ENCODE measurements around the gene TRIM44. TPM values are rescaled to one million over a fixed set of nuclear protein-coding genes. Genes with fewer than 3 reads are reported as not detected.

TRIM44 gene
- total RNA-seq, 3 donors from 2014 or later (not counting 1 experiment from before 2014, with no cell fraction given) = 47.0 to 62.6 (median 51.9) TPM

DNA sequence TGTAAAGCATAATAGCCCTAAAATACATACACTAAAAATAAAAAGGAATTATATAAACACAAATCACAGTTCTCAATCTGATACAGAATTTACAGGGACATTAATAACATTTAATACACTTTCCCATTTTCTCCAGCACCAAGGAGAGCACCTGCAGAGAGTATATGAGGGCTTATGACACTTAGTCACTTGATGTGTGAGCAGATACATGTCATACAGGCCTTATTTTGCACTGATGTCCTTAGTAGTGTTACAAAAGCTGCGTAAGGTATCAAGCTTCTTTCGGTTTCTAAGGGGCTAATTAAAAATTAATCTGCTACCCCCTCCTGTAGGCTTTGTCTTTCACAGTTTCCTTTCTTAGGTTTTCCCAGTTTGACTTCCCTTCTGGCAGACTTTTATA, 61.3 kb downstream of the TRIM44 start:
- H3K4me3 ChIP-seq (ENCODE audit: low read length) = no peak overlapping the region
- Mint-ChIP-seq H3K27ac (no peak overlapping the region), H3K9me3 (no peaks in the 10 kb centered on the region), H3K4me3 (no peak overlapping the region), H3K36me3 (peaks cover 9% of the 10 kb centered on the region), H3K27me3 (ENCODE audit: low read depth in 2 of 2) (no peaks in the 10 kb centered on the region), H3K4me1 (peaks cover 41 to 42% of the 10 kb centered on the region in 2 donors)
- H3K4me1 ChIP-seq (ENCODE audit: control insufficient read depth, insufficient read depth, low read length) = no peaks in the 10 kb centered on the region
- intact Hi-C loops (cut with micrococcal nuclease) = no loop called here
- no peaks in the 10 kb centered on the region for H3K27me3 ChIP-seq (ENCODE audit: control insufficient read depth, insufficient read depth, low read length)
- ATAC-seq (peak in 1 of 3 donors; percentile 60), DNase-seq (no peak)
- H3K9me3 ChIP-seq (ENCODE audit: control insufficient read depth, insufficient read depth, low read length) = no peaks in the 10 kb centered on the region
- peaks cover 16% of the 10 kb centered on the region for H3K36me3 ChIP-seq (ENCODE audit: control insufficient read depth, insufficient read depth, low read length)
- TF ChIP-seq, protein P1, sequence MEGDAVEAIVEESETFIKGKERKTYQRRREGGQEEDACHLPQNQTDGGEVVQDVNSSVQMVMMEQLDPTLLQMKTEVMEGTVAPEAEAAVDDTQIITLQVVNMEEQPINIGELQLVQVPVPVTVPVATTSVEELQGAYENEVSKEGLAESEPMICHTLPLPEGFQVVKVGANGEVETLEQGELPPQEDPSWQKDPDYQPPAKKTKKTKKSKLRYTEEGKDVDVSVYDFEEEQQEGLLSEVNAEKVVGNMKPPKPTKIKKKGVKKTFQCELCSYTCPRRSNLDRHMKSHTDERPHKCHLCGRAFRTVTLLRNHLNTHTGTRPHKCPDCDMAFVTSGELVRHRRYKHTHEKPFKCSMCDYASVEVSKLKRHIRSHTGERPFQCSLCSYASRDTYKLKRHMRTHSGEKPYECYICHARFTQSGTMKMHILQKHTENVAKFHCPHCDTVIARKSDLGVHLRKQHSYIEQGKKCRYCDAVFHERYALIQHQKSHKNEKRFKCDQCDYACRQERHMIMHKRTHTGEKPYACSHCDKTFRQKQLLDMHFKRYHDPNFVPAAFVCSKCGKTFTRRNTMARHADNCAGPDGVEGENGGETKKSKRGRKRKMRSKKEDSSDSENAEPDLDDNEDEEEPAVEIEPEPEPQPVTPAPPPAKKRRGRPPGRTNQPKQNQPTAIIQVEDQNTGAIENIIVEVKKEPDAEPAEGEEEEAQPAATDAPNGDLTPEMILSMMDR (IDR thresholded peaks at IDR 0.05) = no peak
- WGBS (ENCODE audit: insufficient coverage) = 100% methylated on average over 2 of the region's 2 CpGs
- H3K27ac ChIP-seq (ENCODE audit: low read length) = no peak overlapping the region

DNA sequence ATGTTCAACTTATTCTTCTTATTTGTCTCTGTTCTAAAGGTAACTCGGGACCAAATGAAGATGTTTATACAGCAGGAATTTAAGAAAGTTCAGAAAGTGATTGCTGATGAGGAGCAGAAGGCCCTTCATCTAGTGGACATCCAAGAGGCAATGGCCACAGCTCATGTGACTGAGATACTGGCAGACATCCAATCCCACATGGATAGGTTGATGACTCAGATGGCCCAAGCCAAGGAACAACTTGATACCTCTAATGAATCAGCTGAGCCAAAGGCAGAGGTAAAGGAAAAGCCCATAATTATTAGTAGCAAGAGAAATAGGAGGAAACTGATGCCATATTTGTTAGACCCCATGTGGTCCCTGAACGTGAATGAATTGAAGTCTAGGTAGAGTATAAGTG, 63.3 kb downstream of the TRIM44 start:
- H3K36me3 ChIP-seq (ENCODE audit: control insufficient read depth, insufficient read depth, low read length) = peaks cover 23% of the 10 kb centered on the region
- 100% methylated on average over 2 of the region's 2 CpGs for WGBS (ENCODE audit: insufficient coverage)
- intact Hi-C loops (cut with micrococcal nuclease) = no loop called here
- DNase-seq = no peak
- H3K4me3 ChIP-seq (ENCODE audit: low read length) = no peak overlapping the region
- TF ChIP-seq, protein P1 (IDR thresholded peaks at IDR 0.05) = no peak
- no peaks in the 10 kb centered on the region for H3K9me3 ChIP-seq (ENCODE audit: control insufficient read depth, insufficient read depth, low read length)
- Mint-ChIP-seq H3K36me3 (peaks cover 24% of the 10 kb centered on the region), H3K4me3 (no peak overlapping the region), H3K27me3 (ENCODE audit: low read depth in 2 of 2) (no peaks in the 10 kb centered on the region), H3K27ac (no peak overlapping the region), H3K9me3 (peaks cover 2 to 3% of the 10 kb centered on the region in 2 donors), H3K4me1 (peaks cover 25 to 31% of the 10 kb centered on the region in 2 donors)
- no peak overlapping the region for H3K27ac ChIP-seq (ENCODE audit: low read length)
- H3K4me1 ChIP-seq (ENCODE audit: control insufficient read depth, insufficient read depth, low read length) = no peaks in the 10 kb centered on the region
- H3K27me3 ChIP-seq (ENCODE audit: control insufficient read depth, insufficient read depth, low read length) = no peaks in the 10 kb centered on the region
- ATAC-seq = no peak

DNA sequence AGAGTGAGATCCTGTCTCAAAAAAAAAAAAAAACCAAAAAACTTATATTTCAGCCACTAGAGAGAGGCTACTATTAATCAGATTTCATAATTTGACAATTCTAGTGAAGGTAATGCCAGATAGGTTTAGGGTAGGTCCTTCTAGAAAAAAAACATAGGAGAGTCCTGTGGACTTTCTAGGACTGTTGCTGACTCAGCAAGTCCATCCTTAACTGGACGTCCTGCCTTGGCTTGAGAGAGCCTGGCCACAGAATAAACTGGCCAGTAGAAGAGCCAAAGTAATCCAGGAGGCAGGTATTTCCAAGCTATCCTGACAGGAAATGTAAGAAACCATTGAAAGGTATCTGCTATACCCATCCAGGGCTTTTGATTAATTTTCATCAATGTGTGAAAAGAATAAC, 64.6 kb downstream of the TRIM44 start:
- TF ChIP-seq, protein P1 (IDR thresholded peaks at IDR 0.05) = no peak
- DNase-seq (no peak), ATAC-seq (no peak)
- Histone ChIP-seq H3K36me3 (ENCODE audit: control insufficient read depth, insufficient read depth, low read length) (peaks cover 23% of the 10 kb centered on the region), H3K4me3 (ENCODE audit: low read length) (no peak overlapping the region), H3K27ac (ENCODE audit: low read length) (no peak overlapping the region), H3K4me1 (ENCODE audit: control insufficient read depth, insufficient read depth, low read length) (no peaks in the 10 kb centered on the region), H3K27me3 (ENCODE audit: control insufficient read depth, insufficient read depth, low read length) (no peaks in the 10 kb centered on the region), H3K9me3 (ENCODE audit: control insufficient read depth, insufficient read depth, low read length) (no peaks in the 10 kb centered on the region)
- Mint-ChIP-seq H3K4me1 (peaks cover 16 to 22% of the 10 kb centered on the region in 2 donors), H3K36me3 (peaks cover 28% of the 10 kb centered on the region), H3K4me3 (no peak overlapping the region), H3K9me3 (peaks cover 2 to 3% of the 10 kb centered on the region in 2 donors), H3K27me3 (ENCODE audit: low read depth in 2 of 2) (no peaks in the 10 kb centered on the region), H3K27ac (no peak overlapping the region)
- intact Hi-C loops (cut with micrococcal nuclease) = no loop called here
- 90% methylated on average over 1 of the region's 1 CpG for WGBS (ENCODE audit: insufficient coverage)

DNA sequence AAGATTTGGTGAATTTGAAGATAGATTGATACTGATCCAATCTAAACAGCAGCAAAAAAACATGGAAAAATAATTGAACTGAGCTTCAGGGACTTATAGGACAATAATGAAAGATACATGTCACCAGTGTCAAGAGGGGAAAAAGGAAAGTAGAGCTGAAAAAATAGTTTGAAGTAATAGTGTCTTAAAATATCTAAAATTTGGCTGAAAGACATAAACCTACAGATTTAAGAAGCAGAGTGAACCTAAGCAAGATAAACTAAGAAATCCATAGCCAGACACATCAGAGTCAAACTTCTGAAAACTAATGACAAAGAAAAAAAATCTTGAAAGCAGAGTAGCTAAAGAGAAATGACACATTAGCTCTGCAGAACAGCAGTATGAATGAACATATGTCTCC, 67.7 kb downstream of the TRIM44 start:
- no peak overlapping the region for H3K27ac Mint-ChIP-seq
- peaks cover 28% of the 10 kb centered on the region for H3K36me3 Mint-ChIP-seq
- Histone ChIP-seq H3K4me3 (ENCODE audit: low read length) (no peak overlapping the region), H3K27me3 (ENCODE audit: control insufficient read depth, insufficient read depth, low read length) (no peaks in the 10 kb centered on the region), H3K27ac (ENCODE audit: low read length) (no peak overlapping the region), H3K36me3 (ENCODE audit: control insufficient read depth, insufficient read depth, low read length) (peaks cover 23% of the 10 kb centered on the region), H3K9me3 (ENCODE audit: control insufficient read depth, insufficient read depth, low read length) (no peaks in the 10 kb centered on the region), H3K4me1 (ENCODE audit: control insufficient read depth, insufficient read depth, low read length) (no peaks in the 10 kb centered on the region)
- no peak overlapping the region for H3K4me3 Mint-ChIP-seq
- peaks cover 2 to 7% of the 10 kb centered on the region in 2 donors for H3K4me1 Mint-ChIP-seq
- ATAC-seq (no peak), DNase-seq (no peak)
- H3K9me3 Mint-ChIP-seq = peaks cover 2 to 3% of the 10 kb centered on the region in 2 donors
- TF ChIP-seq, protein P1 (IDR thresholded peaks at IDR 0.05) = no peak
- H3K27me3 Mint-ChIP-seq (ENCODE audit: low read depth in 2 of 2) = no peaks in the 10 kb centered on the region
- intact Hi-C loops (cut with micrococcal nuclease) = no loop called here
